Small intestine (tissue), 7 donors: ENCODE results near the gene CD200. TPM values are rescaled to one million over a fixed set of nuclear protein-coding genes. Genes with fewer than 3 reads are reported as not detected.
A peak's percentile ranks its signal among the peaks of the same experiment; 100 is the strongest.

Source experiments
- DNase-seq, 2 donors: peaks; one replicate each; pipeline versions ENCODE4 v3.0.0 to v3.0.0-alpha.2; 2013
- FAIRE-seq: peaks from 2 replicates; lab custom pipeline; 2012; peaks lifted over from hg19 to GRCh38; lab: Jason Lieb, UNC
- H3K27ac ChIP-seq, 3 donors: one replicate each; pipeline ENCODE4 v1.5.1; 2013; ENCODE audit warnings: low read length in 2 of 3, mild to moderate bottlenecking in 2 of 3, control low read depth in 1 of 3, inconsistent platforms in 1 of 3, low read depth in 1 of 3, moderate library complexity in 1 of 3
- H3K27me3 ChIP-seq, 3 donors: one replicate each; pipeline ENCODE4 v1.6.1; 2013; ENCODE audit warnings: low read length in 3 of 3, inconsistent platforms in 1 of 3; ENCODE audit not compliant: control insufficient read depth in 3 of 3, insufficient read depth in 3 of 3
- H3K36me3 ChIP-seq, 3 donors: one replicate each; pipeline ENCODE4 v1.6.1; 2013; ENCODE audit warnings: low read length in 3 of 3, inconsistent platforms in 1 of 3, low read depth in 1 of 3, mild to moderate bottlenecking in 1 of 3, moderate library complexity in 1 of 3; ENCODE audit not compliant: control insufficient read depth in 3 of 3, insufficient read depth in 2 of 3
- H3K4me1 ChIP-seq, 3 donors: one replicate each; pipeline ENCODE4 v1.6.1; 2013; ENCODE audit warnings: low read length in 2 of 3, inconsistent platforms in 1 of 3, low read depth in 1 of 3, mild to moderate bottlenecking in 1 of 3, moderate library complexity in 1 of 3; ENCODE audit not compliant: control insufficient read depth in 3 of 3, insufficient read depth in 2 of 3
- H3K4me3 ChIP-seq, 3 donors: one replicate each; pipeline ENCODE4 v1.5.1; 2013; ENCODE audit warnings: low read length in 3 of 3, control low read depth in 1 of 3, inconsistent platforms in 1 of 3, low read depth in 1 of 3, mild to moderate bottlenecking in 1 of 3, moderate library complexity in 1 of 3
- H3K9me3 ChIP-seq, 2 donors: one replicate each; pipeline ENCODE4 v1.6.1; 2013; ENCODE audit warnings: low read depth in 1 of 2, low read length in 1 of 2; ENCODE audit not compliant: control insufficient read depth in 2 of 2, insufficient read depth in 1 of 2
- WGBS, 3 donors: extraction: QIAGEN DNeasy Blood & Tissue Kit; methylation state at CpG; one replicate each; pipeline ENCODE4 v1.1.7; 2013; 5-methylcytosine and 5-hydroxymethylcytosine counted together
- polyA plus RNA-seq, 4 donors: library from polyadenylated mRNA; stranded (reverse) in 3 of 4; unstranded in 1 of 4; fragments of 200-250 nt in 3 of 4; fragments of 120-200 nt in 1 of 4; gene quantifications; one replicate each; pipeline versions ENCODE4 v1.2.1 to v1.2.3, GENCODE V29; 2013
- donor health status: healthy with polysubstance abuse.
- donor health status: control.
- donor health status: control.
- donor health status: Bipolar disorder and iron deficiency.
- donor health status: healthy.

Gene CD200
- polyA plus RNA-seq, 4 donors: 1.1 to 9.6 (median 7.9) TPM; not detected in 1

DNA sequence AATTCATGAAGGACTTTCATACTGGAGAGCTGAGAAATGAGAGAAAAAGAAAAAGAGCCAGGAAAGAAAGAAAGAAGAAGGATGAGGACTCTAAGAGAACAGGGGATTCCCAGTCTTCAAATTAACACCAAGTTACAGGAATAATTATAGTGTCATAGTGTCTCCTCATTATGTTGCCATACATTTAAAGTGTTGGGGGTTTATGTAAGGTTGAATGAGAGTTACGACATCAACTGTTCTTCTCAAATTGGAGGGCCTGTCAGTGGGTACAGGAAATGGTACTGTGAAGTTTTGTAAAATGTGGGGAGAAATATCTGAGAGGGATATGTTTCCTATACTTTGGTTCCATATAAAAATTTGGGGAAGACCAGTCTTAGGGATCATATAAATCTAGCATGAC is 12.3 kb upstream of the CD200 start:
- Histone ChIP-seq H3K27ac (no peak overlapping the region), H3K36me3 (no peaks in the 10 kb centered on the region), H3K9me3 (no peaks in the 10 kb centered on the region), H3K4me1 (peaks cover 0 to 7% (median 0%) of the 10 kb centered on the region in 3 donors), H3K27me3 (no peaks in the 10 kb centered on the region), H3K4me3 (no peak overlapping the region)
- 59 to 73% (median 71%) methylated on average over 1 of the region's 1 CpG for WGBS, 3 donors
- FAIRE-seq (no peak), DNase-seq (no peak)

DNA sequence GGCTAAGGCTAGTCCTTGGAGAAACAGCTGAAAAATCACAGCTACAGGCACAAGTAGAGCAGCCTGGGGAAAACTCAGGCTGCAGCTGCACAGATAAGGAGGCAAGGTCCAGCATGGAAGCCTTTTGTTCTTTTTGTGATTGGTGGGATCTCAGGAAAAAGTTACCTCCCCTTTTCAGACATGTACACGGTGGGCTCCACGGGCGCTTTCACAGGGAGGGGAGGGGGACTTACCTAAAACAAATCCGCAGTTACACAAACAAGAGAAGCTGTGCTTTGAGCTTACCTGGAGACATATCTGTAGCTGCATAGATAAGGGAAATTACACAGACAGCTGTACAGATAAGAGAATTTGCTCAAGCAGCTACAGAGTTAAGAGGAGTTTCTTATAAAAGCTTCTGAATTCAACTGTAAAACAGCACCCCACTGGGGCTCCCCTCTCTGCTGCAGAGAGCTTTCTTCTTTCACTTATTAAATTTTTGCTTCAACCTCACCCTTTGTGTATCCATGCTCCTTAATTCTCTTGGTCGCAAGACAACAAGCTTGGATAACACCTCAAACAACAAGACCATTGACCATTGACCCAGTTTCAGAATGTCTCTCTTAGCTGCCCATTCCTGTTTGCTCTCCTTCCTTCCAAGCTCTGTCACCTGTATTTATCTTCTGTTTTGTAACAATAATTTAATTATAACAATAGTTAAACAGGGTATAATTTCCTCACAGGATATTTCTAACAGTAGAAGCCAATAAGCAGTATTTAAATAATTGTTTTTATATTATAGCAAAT is 10.9 kb upstream of the CD200 start:
- WGBS, 3 donors: 19 to 42% (median 31%) methylated on average over 4 to 5 of the region's 5 CpGs
- Histone ChIP-seq H3K4me3 (peak overlapping the region in 1 of 3 donors; percentile 27), H3K27me3 (no peaks in the 10 kb centered on the region), H3K9me3 (no peaks in the 10 kb centered on the region), H3K4me1 (peaks cover 0 to 7% (median 0%) of the 10 kb centered on the region in 3 donors), H3K27ac (peak overlapping the region in 2 of 3 donors; percentile 19 to 25), H3K36me3 (no peaks in the 10 kb centered on the region)
- FAIRE-seq (no peak), DNase-seq (peak; percentile 44 to 72)

DNA sequence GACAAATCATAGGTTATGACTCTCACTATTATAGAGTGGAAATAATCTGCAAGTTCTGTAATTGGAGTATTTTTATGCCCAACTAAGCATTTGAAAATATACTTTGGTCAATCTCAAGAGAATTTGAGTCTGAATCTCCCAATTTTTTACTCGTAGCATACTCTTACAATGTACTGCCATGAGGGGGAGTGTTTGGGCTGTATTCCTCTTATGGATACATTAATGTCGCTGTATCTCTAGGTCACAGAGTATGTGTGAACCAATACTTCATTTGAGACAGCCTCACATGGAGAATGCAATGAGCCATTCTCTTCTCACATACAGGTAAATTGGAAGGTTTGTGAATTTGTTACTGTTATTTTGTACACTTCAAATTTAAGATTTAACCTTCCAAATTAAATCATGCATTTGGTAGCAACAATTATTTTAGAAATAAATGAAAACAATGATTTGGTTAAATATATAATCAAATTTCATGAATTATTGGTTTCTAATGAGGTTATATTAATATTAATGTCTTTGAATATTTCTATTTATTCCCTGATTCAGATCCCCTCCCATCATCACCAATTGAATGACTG is 5.5 kb upstream of the CD200 start:
- Histone ChIP-seq H3K36me3 (no peaks in the 10 kb centered on the region), H3K9me3 (no peaks in the 10 kb centered on the region), H3K27ac (no peak overlapping the region), H3K4me1 (no peaks in the 10 kb centered on the region), H3K27me3 (no peaks in the 10 kb centered on the region), H3K4me3 (no peak overlapping the region)
- DNase-seq: peak; percentile 66 to 73
- WGBS, 3 donors: 0 to 2% (median 0%) methylated on average over 2 of the region's 2 CpGs
- peak; percentile 84 for FAIRE-seq

DNA sequence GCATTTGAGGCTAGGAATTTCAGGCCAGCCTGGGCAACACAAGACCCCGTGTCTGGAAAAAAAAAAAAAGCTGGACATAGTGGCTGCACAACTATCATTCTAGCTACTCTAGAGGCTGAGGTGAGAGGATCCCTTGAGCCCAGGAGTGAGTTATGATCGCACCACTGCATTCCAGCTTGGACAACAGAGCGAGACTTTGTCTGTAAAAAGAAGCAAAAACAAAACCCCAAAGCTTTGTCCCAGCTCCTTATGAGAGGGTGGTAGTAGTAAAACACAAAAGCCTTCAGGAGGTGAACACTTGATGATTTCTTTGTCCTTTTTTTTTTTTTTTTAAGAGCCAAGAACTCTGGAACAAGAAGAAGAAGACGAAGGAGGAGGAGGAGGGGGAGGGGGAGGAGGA is 1.1 kb upstream of the CD200 start:
- DNase-seq (no peak), FAIRE-seq (no peak)
- H3K27ac ChIP-seq: no peak overlapping the region
- H3K4me3 ChIP-seq: no peak overlapping the region
- no peaks in the 10 kb centered on the region for H3K4me1 ChIP-seq
- no peaks in the 10 kb centered on the region for H3K9me3 ChIP-seq
- H3K27me3 ChIP-seq: peaks cover 0 to 2% (median 0%) of the 10 kb centered on the region in 3 donors
- WGBS, 3 donors: 89 to 94% (median 89%) methylated on average over 4 of the region's 4 CpGs
- no peaks in the 10 kb centered on the region for H3K36me3 ChIP-seq

DNA sequence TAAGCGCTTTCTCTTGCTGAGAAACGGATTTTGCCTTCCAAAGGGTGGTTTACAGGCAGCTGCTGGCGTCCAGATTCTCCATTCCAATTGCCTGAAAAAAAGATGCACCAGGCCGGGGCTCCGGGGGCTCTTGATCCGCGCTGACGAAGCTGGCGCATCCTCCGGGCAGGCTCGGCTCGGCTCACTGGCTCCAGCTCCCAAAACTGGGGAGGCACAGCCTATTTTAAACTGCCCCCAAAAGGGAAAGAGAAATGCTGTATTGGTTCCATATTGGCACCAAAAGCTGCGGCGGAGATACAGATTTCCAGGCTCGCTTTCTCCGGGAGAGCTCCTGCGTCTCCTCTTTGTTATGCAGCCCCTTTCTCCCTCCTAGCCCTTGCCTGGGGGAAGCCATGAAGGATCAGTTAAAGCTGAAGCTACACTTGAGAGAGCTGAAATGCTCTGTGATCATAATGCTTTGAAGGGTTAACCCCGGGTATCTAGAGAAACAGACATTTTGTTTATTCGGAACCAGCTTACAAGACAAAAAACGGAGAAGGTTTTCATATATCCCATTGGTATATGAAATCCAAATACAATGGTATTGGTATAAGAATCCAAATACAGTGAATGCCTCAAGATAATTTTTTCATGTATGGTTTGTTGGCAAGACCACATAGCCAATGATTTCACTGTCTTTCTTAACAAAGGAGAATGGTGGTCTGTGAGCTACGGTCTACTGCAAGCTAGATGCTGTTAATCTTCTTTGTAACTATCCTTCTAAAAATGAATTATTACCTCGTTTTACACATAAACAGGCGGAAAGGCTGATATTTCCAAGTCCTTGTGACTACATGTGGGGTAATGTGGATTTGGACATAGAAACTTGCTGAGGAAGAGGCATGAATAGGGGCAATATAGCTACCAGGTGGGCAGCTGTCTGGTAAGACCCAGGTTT is 693 bp downstream of the CD200 start:
- Histone ChIP-seq H3K36me3 (no peaks in the 10 kb centered on the region), H3K27me3 (peaks cover 0 to 2% (median 0%) of the 10 kb centered on the region in 3 donors), H3K27ac (peak overlapping the region in 2 of 3 donors; percentile 85), H3K9me3 (no peaks in the 10 kb centered on the region), H3K4me3 (peak overlapping the region; percentile 38 to 75 (median 66)), H3K4me1 (no peaks in the 10 kb centered on the region)
- DNase-seq (peak; percentile 11 to 42), FAIRE-seq (no peak)
- 5 to 31% (median 9%) methylated on average over 23 of the region's 23 CpGs for WGBS, 3 donors

DNA sequence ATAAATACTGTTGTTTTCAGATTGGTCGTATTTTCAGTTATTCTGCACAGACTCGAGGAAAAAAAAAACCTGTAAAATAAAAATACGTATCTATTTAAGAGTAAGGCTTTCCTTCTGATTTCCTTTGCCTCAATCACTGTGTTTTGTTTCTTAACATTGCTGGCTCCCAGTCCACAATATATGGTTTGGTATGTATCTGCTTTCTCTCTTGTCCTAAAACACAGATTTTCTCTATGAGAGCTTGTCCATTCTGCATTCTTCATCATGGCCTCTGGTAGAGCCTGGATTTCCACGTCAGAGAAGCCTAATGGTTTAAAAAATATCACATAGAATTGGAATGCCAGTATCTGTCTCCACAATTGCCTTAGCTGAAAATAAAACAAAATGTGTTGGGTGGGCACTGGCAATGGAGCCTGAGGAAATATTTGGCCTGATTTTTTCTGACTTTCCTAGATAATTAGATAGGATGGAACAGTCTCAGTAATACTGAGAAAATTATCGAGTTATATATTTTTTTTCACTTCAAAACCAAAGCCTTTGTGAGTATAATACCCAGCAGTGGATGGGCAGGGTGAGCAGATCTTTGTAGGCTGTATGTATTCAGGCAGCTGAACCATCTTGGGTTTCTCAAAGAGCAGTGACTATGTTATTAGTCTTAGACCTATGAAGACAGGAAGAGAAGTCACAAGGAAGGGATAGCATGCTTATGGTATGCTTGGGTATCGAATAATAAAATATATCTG is 1.9 kb downstream of the CD200 start:
- Histone ChIP-seq H3K27me3 (peaks cover 0 to 4% (median 2%) of the 10 kb centered on the region in 3 donors), H3K9me3 (no peaks in the 10 kb centered on the region), H3K4me3 (peak overlapping the region in 2 of 3 donors; percentile 20 to 75), H3K36me3 (no peaks in the 10 kb centered on the region), H3K27ac (peak overlapping the region in 1 of 3 donors; percentile 85), H3K4me1 (no peaks in the 10 kb centered on the region)
- 52 to 79% (median 69%) methylated on average over 6 of the region's 6 CpGs for WGBS, 3 donors
- no peak for DNase-seq
- no peak for FAIRE-seq

DNA sequence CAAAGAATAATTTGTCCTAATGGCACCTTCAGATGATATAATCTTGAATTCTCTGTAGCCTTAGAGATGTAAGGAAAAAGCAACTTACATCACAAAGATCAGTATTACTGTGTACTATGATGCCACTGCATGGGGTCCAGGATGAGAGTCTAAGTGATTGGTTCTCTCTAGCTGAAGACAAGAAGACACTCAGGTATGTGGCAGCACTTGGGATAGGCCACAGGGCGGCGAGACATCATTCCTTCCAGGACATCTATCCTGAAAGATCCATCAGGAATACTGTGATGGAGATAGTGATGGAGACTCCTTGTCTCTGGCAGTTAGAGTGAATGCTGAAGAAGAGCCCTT is 2.5 kb downstream of the CD200 start:
- Histone ChIP-seq H3K27ac (no peak overlapping the region), H3K36me3 (no peaks in the 10 kb centered on the region), H3K4me1 (no peaks in the 10 kb centered on the region), H3K4me3 (no peak overlapping the region), H3K9me3 (no peaks in the 10 kb centered on the region), H3K27me3 (peaks cover 0 to 4% (median 2%) of the 10 kb centered on the region in 3 donors)
- 99 to 100% (median 100%) methylated on average over 2 of the region's 2 CpGs for WGBS, 3 donors
- no peak for FAIRE-seq
- no peak for DNase-seq
